Skeletal muscle cell (primary cell): ENCODE data around the gene PARVA.

Experiments
- DNase-seq: peaks from one replicate; pipeline ENCODE4 v3.0.0-alpha.2; 2010; ENCODE audit warnings: low read depth
- H3K4me3 ChIP-seq: 2 replicates; pipeline ENCODE4 v1.5.1; 2011; ENCODE audit warnings: low read depth, mild to moderate bottlenecking, control low read depth, low read length, moderate library complexity

The PARVA gene

DNA sequence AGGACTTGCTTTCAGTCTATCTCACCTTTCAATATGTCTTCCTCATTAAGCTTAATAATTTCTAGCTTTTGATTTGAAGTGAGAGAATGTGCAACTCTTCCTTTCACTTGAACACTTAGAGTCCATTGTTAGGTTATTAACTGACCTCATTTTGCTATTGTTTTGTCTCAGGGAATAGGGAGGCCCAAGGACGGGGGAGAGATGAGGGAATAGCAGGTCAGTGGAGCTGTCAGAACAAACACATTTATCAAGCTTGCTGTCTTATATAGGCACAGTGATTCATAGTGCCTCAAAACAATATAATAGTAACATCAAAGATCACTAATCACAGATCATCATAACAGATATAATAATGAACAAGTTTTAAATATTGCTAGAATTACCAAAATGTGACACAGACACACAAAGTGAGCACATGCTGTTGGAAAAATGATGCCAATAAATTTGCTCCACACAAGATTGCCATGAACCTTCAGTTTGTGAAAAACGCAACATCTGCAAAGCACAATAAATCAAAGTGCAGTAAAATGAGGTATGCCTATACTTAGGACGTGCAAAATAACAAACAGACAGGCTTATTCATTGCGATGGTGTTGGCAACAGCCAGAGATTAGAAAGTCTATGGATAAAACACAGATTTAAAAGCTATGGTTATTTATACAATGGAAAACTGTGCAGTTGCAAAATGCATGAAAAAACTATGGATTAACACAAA, 190.5 kb downstream of the PARVA start:
- no peak overlapping the region for H3K4me3 ChIP-seq
- no peak for DNase-seq

DNA sequence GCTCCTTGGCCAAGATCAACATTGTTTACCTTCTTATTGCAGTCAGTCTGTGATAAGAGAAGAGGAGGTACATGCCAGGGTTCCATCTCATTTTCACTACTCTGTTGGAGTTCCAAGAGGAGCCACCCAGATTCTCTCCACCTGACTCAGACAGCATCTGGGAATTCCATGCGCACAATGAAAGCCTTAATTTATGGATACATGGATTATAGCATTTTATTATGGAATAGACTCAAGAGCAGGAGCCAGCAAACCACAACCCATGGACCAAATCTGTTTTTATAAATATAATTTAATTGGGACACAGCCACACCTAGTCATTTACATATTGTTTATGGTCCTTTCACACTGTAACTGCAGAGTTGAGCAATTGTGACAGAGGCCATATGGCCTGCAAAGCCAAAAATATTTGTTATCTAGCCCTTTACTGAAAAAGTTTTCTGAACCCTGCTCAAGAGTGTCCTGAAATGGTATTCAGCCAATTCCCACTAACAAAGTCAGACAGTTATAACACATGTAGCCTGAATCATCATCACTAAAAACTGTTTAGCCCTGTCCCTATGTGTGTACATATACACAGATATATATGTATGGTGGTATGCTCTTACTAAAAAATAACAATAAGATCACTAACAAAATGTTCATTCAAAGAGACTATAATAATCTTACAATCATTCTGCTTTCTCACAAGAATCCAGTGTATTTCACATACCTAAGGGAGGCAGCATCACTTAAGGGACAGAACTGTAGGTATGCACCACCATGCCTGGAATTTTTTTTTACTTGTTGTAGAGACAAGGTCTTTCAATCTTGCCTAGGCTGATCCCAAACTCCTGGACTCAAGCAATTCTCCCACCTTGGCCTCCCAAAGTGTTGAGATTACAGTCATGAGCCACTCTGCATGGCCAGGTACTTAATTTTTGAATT, 192.4 kb downstream of the PARVA start:
- DNase-seq: no peak
- no peak overlapping the region for H3K4me3 ChIP-seq

DNA sequence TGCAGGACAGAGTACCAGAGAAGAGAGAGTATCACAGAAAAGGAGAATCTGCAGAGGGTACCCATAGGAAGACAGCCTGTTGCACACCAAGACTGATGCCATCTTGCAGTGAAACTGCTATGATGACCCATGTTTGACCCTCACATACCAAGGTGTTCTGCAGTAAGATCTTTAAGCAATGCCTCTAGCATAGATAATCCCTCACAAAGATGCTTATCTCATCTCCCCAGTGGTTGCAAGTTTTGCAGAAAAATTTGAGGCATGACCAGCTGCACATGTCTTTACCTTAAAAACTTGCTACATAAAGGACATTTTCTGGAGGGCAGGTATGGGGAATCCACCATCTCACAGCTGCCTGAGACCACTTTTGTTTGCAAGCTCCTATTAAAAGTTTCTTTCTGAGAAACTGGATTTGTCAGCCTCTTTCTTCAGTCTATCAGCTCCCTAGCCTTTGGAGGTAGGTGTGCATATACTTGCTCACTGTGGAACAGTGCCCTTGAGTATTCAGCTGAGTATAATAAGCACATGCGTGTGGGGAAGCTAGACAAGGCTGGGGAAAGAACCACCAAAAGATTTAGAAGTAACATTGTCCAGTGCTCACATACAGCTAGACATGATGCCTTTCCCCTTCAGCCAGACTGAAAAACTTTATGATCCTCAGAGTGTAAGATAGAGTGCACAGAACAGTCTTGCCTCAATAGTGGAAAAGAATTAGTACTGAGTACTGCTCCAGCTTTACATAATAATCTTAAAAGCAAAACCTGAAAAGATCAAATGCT, 196.5 kb downstream of the PARVA start:
- H3K4me3 ChIP-seq: no peak overlapping the region
- no peak for DNase-seq

DNA sequence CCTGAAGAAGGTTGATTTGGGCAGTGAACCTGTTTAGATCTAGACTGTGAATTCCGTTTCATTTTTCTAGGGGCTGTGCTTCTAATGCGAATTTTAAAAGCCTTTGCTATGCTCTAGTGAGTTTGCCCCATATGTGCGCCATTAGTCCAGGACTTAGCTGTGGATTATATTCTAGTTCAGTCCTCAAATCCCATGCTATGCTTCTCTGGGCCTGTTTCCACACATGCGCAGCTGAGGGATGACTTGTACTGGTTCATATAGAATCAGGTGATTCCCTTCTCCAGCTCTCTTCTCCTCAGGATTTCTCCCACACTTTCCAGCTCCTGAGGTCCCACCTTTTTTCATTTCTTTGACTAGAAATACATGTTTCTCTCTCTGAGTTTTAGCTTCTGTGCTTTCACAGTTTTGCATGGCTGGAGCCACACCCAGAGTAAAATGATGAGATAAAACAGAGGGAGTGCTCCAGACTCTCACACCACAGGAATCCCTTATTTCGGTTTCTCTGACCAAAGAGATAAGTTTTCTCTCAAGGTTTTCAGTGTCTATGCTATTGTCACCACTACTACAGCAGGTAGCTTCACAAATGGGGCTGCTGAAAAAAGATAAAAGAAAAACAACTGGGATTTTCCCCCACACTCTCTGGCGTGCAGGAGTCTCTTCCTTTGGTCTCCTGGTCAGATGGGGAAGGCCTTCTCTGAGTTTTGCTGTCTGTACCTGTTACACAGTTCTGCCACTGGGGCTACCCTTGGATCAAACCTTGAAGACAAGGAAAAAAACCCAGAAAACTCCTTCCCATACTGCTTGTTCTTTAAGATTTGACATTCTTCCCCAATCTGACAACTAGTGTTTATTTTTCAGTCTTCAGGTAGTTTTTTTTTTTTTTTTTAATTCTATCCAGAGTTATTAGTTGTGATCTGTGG, 200.6 kb downstream of the PARVA start:
- DNase-seq: no peak
- H3K4me3 ChIP-seq: no peak overlapping the region

DNA sequence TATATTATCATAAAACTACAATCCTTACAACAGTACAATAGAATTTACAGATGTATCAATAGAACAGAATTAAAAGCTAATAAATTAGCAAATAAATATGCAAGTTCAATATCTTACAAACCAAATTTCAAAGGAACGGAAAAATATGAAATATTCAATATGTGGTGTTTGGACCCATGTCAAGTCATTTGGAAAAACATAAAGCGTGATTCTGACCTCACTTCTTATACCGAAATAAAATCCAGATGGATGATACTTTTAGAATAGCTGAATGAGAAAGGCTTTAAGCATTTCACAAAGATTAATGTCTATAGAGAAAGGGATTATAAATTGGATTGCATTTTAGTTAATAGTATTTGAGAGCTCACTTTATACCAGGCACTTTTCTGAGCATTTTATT, 204.0 kb downstream of the PARVA start:
- DNase-seq: no peak
- no peak overlapping the region for H3K4me3 ChIP-seq

DNA sequence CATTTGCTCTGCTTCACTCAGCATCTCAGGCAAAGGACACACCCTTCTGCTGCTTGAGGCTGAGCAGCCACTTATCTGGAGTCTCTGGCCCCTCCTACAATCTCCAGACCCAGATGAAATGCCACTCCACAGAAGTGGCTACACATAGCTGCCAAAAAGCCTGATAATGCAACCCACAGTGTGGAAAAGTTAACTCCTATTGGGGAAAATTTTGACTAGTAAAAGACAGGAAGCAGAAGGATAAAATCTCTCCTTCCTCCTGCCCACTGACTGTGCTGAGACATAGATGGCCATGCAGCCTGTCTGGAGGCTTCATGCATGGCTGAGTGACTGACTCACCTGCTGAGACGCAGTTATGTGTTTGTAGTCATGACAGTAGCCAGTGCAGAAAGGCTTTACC, 204.6 kb downstream of the PARVA start:
- H3K4me3 ChIP-seq: no peak overlapping the region
- peak; percentile 36 for DNase-seq
